Gastroesophageal sphincter (tissue), 3 donors: ENCODE data around the gene EXOC3L1.

ENCODE experiments used
- CTCF ChIP-seq, 4 experiments: fragments of 200-600 bp in 2 of 4; fragments of 450-650 bp in 2 of 4; sonication (generic) in 1 of 4; IDR thresholded peaks; one replicate each; pipeline ENCODE4 v1.5.1; 2017 to 2019; ENCODE audit warnings: antibody characterized with exemption in 4 of 4, mild to moderate bottlenecking in 2 of 4, moderate library complexity in 2 of 4
- POLR2A ChIP-seq, 2 donors: fragments of 450-650 bp; IDR thresholded peaks; one replicate each; pipeline ENCODE4 v1.6.1; 2017; ENCODE audit warnings: antibody characterized with exemption in 2 of 2, mild to moderate bottlenecking in 2 of 2, moderate library complexity in 1 of 2

GRCh38 chr16:67148221-67148620 lies 41.7 kb downstream of the EXOC3L1 start:
- TF ChIP-seq POLR2A (IDR thresholded peaks at IDR 0.05): no peak
- TF ChIP-seq CTCF (IDR thresholded peaks at IDR 0.05): no peak
